ENCODE data around the gene AGAP5.
A peak's percentile ranks its signal among the peaks of the same experiment; 100 is the strongest.
"Not testable (repeated sequence)": the region's sequence is repeated elsewhere in the genome, so short reads cannot be mapped to it uniquely, and the experiment has no call there.

Gene AGAP5

DNA sequence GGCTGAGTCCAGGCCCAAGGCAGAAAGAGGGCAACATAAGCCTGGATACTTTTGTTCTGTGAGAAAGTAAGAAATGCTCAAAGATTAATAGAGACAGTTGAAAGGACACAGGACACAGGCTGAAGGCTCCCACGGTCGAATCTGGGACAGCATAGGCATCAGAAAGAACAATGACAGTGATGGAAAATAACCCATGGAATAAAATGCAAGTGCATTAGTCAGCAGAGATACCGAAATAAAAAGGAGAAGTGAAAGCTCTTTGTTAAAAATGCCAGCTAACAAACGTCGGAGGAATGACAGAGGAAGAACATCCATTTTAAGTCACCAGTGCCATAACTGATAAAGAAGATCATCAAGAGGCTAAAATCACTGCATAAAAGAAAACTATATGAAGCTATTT is 19.6 kb upstream of the AGAP5 start:
- no peak overlapping the region for H4K91ac ChIP-seq (ENCODE audit: low read depth, low read length)
- H2BK12ac ChIP-seq (ENCODE audit: low read length) = no peak overlapping the region
- no peaks in the 10 kb centered on the region for H3K27me3 ChIP-seq (ENCODE audit: insufficient read depth, low read length)
- H3K4ac ChIP-seq (ENCODE audit: low read depth, low read length) = no peak overlapping the region
- H3K4me3 ChIP-seq (ENCODE audit: low read depth, low read length) = no peak overlapping the region
- H3K9ac ChIP-seq (ENCODE audit: low read length) = no peak overlapping the region
- H4K8ac ChIP-seq (ENCODE audit: low read depth, low read length) = no peak overlapping the region
- no peak overlapping the region for H3K27ac ChIP-seq (ENCODE audit: low read depth, low read length)
- H3K79me2 ChIP-seq (ENCODE audit: control insufficient read depth, insufficient read depth, low read length, poor library complexity) = no peaks in the 10 kb centered on the region
- H3K14ac ChIP-seq (ENCODE audit: low read length) = no peak overlapping the region
- H2AFZ ChIP-seq (ENCODE audit: insufficient read depth, low read length, poor library complexity) = no peak overlapping the region
- no peaks in the 10 kb centered on the region for H3K9me3 ChIP-seq (ENCODE audit: insufficient read depth, low read depth, low read length)
- WGBS (ENCODE audit: extremely low coverage, insufficient coverage, insufficient read length) = no CpG with 5 or more reads among the region's 5 CpGs
- no peak overlapping the region for H3K23ac ChIP-seq (ENCODE audit: low read length)
- H2BK120ac ChIP-seq (ENCODE audit: insufficient read depth, low read length, poor library complexity) = no peak overlapping the region
- H3K4me2 ChIP-seq (ENCODE audit: low read length) = no peak overlapping the region
- peaks cover 25 to 36% of the 10 kb centered on the region in 2 experiments for H3K36me3 ChIP-seq (ENCODE audit: control insufficient read depth in 1 of 2, insufficient read depth in 2 of 2, low read length in 2 of 2)
- no peak overlapping the region for H2BK5ac ChIP-seq (ENCODE audit: low read depth, low read length, poor library complexity)
- no peak overlapping the region for H3K18ac ChIP-seq (ENCODE audit: low read length)
- no peaks in the 10 kb centered on the region for H3K79me1 ChIP-seq (ENCODE audit: low read length)
- peak in 1 of 2 donors; percentile 23 for DNase-seq
- no peak overlapping the region for H4K12ac ChIP-seq (ENCODE audit: low read depth, low read length)
- no peaks in the 10 kb centered on the region for H3K4me1 ChIP-seq (ENCODE audit: control insufficient read depth in 1 of 2, insufficient read depth in 2 of 2, low read length in 2 of 2)
- H2AK5ac ChIP-seq (ENCODE audit: low read length) = no peak overlapping the region

DNA sequence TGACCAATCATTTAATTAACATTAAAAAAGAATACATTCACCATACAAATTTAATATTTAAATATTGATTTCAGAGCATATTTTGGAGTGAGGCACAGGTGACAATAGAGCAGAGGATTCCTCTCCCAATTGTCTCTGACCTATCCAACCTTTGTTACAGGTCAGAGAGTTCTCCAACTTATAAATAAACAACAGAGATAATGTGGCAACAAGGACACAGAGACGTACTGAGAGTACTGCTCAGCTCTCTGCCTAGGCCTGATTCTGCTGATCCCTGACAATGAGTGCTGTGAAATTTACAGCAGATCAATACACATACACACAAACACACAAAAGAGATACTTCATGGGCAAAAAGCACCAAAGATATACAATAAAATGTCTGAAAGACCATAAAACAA is 18.3 kb upstream of the AGAP5 start:
- H2BK120ac ChIP-seq (ENCODE audit: insufficient read depth, low read length, poor library complexity) = no peak overlapping the region
- H3K9ac ChIP-seq (ENCODE audit: low read length) = no peak overlapping the region
- no peaks in the 10 kb centered on the region for H3K79me1 ChIP-seq (ENCODE audit: low read length)
- no peak for DNase-seq
- H3K4me1 ChIP-seq (ENCODE audit: control insufficient read depth in 1 of 2, insufficient read depth in 2 of 2, low read length in 2 of 2) = no peaks in the 10 kb centered on the region
- H4K12ac ChIP-seq (ENCODE audit: low read depth, low read length) = no peak overlapping the region
- no peak overlapping the region for H2BK12ac ChIP-seq (ENCODE audit: low read length)
- no peak overlapping the region for H4K91ac ChIP-seq (ENCODE audit: low read depth, low read length)
- no peak overlapping the region for H3K27ac ChIP-seq (ENCODE audit: low read depth, low read length)
- WGBS (ENCODE audit: extremely low coverage, insufficient coverage, insufficient read length) = no CpG with 5 or more reads among the region's 1 CpG
- H3K14ac ChIP-seq (ENCODE audit: low read length) = no peak overlapping the region
- H2BK5ac ChIP-seq (ENCODE audit: low read depth, low read length, poor library complexity) = no peak overlapping the region
- H3K36me3 ChIP-seq (ENCODE audit: control insufficient read depth in 1 of 2, insufficient read depth in 2 of 2, low read length in 2 of 2) = peaks cover 21 to 30% of the 10 kb centered on the region in 2 experiments
- H4K8ac ChIP-seq (ENCODE audit: low read depth, low read length) = no peak overlapping the region
- H3K23ac ChIP-seq (ENCODE audit: low read length) = no peak overlapping the region
- no peak overlapping the region for H2AFZ ChIP-seq (ENCODE audit: insufficient read depth, low read length, poor library complexity)
- no peak overlapping the region for H3K4me3 ChIP-seq (ENCODE audit: low read depth, low read length)
- no peak overlapping the region for H3K18ac ChIP-seq (ENCODE audit: low read length)
- no peaks in the 10 kb centered on the region for H3K9me3 ChIP-seq (ENCODE audit: insufficient read depth, low read depth, low read length)
- H3K4me2 ChIP-seq (ENCODE audit: low read length) = no peak overlapping the region
- no peaks in the 10 kb centered on the region for H3K79me2 ChIP-seq (ENCODE audit: control insufficient read depth, insufficient read depth, low read length, poor library complexity)
- H3K27me3 ChIP-seq (ENCODE audit: insufficient read depth, low read length) = no peaks in the 10 kb centered on the region
- no peak overlapping the region for H2AK5ac ChIP-seq (ENCODE audit: low read length)
- H3K4ac ChIP-seq (ENCODE audit: low read depth, low read length) = no peak overlapping the region

GRCh38 chr10:73715179-73716156 is 17.6 kb upstream of the AGAP5 start:
- not testable (repeated sequence) for H3K4me3 ChIP-seq (ENCODE audit: low read depth, low read length); H2BK5ac ChIP-seq (ENCODE audit: low read depth, low read length, poor library complexity); DNase-seq; H3K4me2 ChIP-seq (ENCODE audit: low read length); H2BK120ac ChIP-seq (ENCODE audit: insufficient read depth, low read length, poor library complexity); H4K91ac ChIP-seq (ENCODE audit: low read depth, low read length); H2AK5ac ChIP-seq (ENCODE audit: low read length); H3K79me1 ChIP-seq (ENCODE audit: low read length); H3K9me3 ChIP-seq (ENCODE audit: insufficient read depth, low read depth, low read length); H3K9ac ChIP-seq (ENCODE audit: low read length); H4K12ac ChIP-seq (ENCODE audit: low read depth, low read length); H3K4ac ChIP-seq (ENCODE audit: low read depth, low read length); H2BK12ac ChIP-seq (ENCODE audit: low read length); H3K79me2 ChIP-seq (ENCODE audit: control insufficient read depth, insufficient read depth, low read length, poor library complexity); H3K27ac ChIP-seq (ENCODE audit: low read depth, low read length); H3K23ac ChIP-seq (ENCODE audit: low read length); H3K4me1 ChIP-seq (ENCODE audit: control insufficient read depth in 1 of 2, insufficient read depth in 2 of 2, low read length in 2 of 2); H2AFZ ChIP-seq (ENCODE audit: insufficient read depth, low read length, poor library complexity); H3K14ac ChIP-seq (ENCODE audit: low read length); H4K8ac ChIP-seq (ENCODE audit: low read depth, low read length); H3K27me3 ChIP-seq (ENCODE audit: insufficient read depth, low read length); H3K18ac ChIP-seq (ENCODE audit: low read length)
- H3K36me3 ChIP-seq (ENCODE audit: control insufficient read depth in 1 of 2, insufficient read depth in 2 of 2, low read length in 2 of 2) = peaks cover 18 to 24% of the 10 kb centered on the region in 2 experiments
- no CpG with 5 or more reads among the region's 17 CpGs for WGBS (ENCODE audit: extremely low coverage, insufficient coverage, insufficient read length)

- not testable (repeated sequence) for H4K8ac ChIP-seq (ENCODE audit: low read depth, low read length); H4K91ac ChIP-seq (ENCODE audit: low read depth, low read length); H3K9me3 ChIP-seq (ENCODE audit: insufficient read depth, low read depth, low read length); H3K18ac ChIP-seq (ENCODE audit: low read length); H2AFZ ChIP-seq (ENCODE audit: insufficient read depth, low read length, poor library complexity); H2BK5ac ChIP-seq (ENCODE audit: low read depth, low read length, poor library complexity); H2AK5ac ChIP-seq (ENCODE audit: low read length); H3K4me3 ChIP-seq (ENCODE audit: low read depth, low read length); H3K79me2 ChIP-seq (ENCODE audit: control insufficient read depth, insufficient read depth, low read length, poor library complexity); H3K9ac ChIP-seq (ENCODE audit: low read length); H3K4ac ChIP-seq (ENCODE audit: low read depth, low read length); H3K27ac ChIP-seq (ENCODE audit: low read depth, low read length); H3K27me3 ChIP-seq (ENCODE audit: insufficient read depth, low read length); H3K23ac ChIP-seq (ENCODE audit: low read length); H2BK120ac ChIP-seq (ENCODE audit: insufficient read depth, low read length, poor library complexity); H3K14ac ChIP-seq (ENCODE audit: low read length); H2BK12ac ChIP-seq (ENCODE audit: low read length); H3K79me1 ChIP-seq (ENCODE audit: low read length); H3K4me1 ChIP-seq (ENCODE audit: control insufficient read depth in 1 of 2, insufficient read depth in 2 of 2, low read length in 2 of 2); H4K12ac ChIP-seq (ENCODE audit: low read depth, low read length); H3K4me2 ChIP-seq (ENCODE audit: low read length); DNase-seq
- peaks cover 15 to 19% of the 10 kb centered on the region in 2 experiments for H3K36me3 ChIP-seq (ENCODE audit: control insufficient read depth in 1 of 2, insufficient read depth in 2 of 2, low read length in 2 of 2)
- WGBS (ENCODE audit: extremely low coverage, insufficient coverage, insufficient read length) = no CpG with 5 or more reads among the region's 3 CpGs
Measured at GRCh38 chr10:73714483-73714882, 16.6 kb upstream of the AGAP5 start.

All from trophoblast cell (in vitro differentiated cells and primary cell).